Measurements from ENCODE around the gene FAM200B.

- no peak for TF ChIP-seq CEBPB (IDR thresholded peaks at IDR 0.05)
- no peak for TF ChIP-seq RAD21 (IDR thresholded peaks at IDR 0.05; ENCODE audit: low read depth)
- TF ChIP-seq EP300 (IDR thresholded peaks at IDR 0.05; ENCODE audit: borderline replicate concordance) = no peak
- TF ChIP-seq MAX (IDR thresholded peaks at IDR 0.05) = no peak
- no peak for TF ChIP-seq EGR1 (IDR thresholded peaks at IDR 0.05)
- no peak for TF ChIP-seq ZBTB7A (IDR thresholded peaks at IDR 0.05; ENCODE audit: low read depth)
Measured at GRCh38 chr4:15737255-15737654, 55.6 kb downstream of the FAM200B start.
